GM10248 (cell line): ENCODE measurements around the gene ROPN1B.

Experiments
- CTCF ChIA-PET: fragments of 300-600 bp; sonication (Branson Sonifier 250); formaldehyde crosslinking; extraction: SDS; loops from one replicate; lab custom pipeline; 2021; ENCODE audit warnings: antibody characterized with exemption; lab: Yijun Ruan, JAX
- POLR2A ChIA-PET: fragments of 350-650 bp; sonication (Branson Sonifier 250); formaldehyde crosslinking; extraction: SDS; loops from one replicate; lab custom pipeline; 2020; ENCODE audit warnings: antibody characterized with exemption; lab: Yijun Ruan, JAX
- DNase-seq: peaks from one replicate; pipeline ENCODE4 v3.0.0; 2012; ENCODE audit errors: extremely low spot score
- CTCF ChIP-seq: IDR thresholded peaks from 2 replicates; pipeline ENCODE4 v1.5.1; 2012; ENCODE audit warnings: mild to moderate bottlenecking, low read depth; ENCODE audit errors: extremely low read depth, missing control alignments, control extremely low read depth

The ROPN1B gene

DNA sequence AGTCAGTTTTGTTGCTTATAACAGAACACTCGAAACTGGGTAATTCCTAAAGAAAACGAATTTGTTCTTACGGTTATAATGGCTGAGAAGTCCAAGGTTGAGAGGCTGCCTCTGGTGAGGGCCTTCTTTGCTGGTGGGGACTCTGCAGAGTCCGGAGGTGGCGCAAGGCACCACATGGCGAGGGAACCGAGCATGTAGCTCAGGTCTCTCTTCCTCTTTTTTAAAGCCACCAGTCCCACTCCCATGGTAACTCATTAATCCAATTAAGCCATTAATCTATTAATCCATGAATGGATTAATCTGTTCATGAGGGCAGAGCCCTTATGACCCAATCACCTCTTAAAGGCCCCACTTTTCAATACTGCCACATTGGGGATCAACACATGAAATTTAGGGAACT lies 50.0 kb downstream of the ROPN1B start:
- ChIA-PET CTCF (interaction anchor here (0.7 to 1.6 kb wide), 3 partner anchors 11 to 32 kb away, joined by 3 read pairs; no protein-coding TSS in a partner anchor), POLR2A (no interaction called here)
- no peak for TF ChIP-seq CTCF
- no peak for DNase-seq

GRCh38 chr3:126019683-126020082 lies 50.7 kb downstream of the ROPN1B start:
- no peak for DNase-seq
- no peak for TF ChIP-seq CTCF
- ChIA-PET POLR2A (no interaction called here), CTCF (interaction anchor here (0.7 to 1.6 kb wide), 3 partner anchors 10 to 31 kb away, joined by 3 read pairs; no protein-coding TSS in a partner anchor)

DNA sequence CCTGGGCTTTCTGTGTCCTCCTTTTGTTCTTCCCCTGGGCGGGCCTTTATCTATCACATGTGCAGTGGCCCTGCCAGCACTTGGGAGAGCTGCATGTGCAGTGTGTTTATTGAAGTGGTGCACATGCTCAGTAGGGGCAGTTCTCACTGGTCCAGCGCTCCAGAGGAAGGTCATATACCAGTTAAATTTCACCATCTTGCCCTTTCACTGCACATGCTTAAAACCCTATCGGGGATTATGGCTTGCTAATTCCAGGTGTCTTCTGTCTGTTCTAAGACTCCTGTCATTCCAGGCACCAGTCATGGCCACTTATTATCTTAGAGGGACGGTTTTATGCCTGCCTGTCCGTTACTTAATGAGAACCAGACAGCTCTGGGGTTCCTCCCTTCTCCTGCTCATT lies 52.2 kb downstream of the ROPN1B start:
- DNase-seq: no peak
- no peak for TF ChIP-seq CTCF
- ChIA-PET POLR2A (no interaction called here), CTCF (no interaction called here)

DNA sequence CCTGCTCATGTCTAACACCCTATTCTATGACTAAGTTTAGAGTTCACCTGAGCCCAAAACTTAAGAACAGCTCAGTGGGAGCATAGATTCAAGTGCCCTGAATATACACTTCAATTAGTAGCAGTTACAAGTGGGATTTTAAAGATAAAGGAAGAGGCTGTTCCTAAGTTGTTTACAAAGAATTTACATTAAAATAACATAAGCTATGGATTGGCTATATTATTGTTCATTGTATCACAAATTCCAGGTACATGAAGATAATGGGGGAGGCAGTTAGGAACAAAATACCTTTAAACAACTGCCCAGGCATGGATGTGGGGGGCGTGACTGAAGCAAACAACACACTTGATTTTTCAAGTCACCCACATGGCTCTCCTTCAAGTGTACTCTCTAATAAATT lies 52.7 kb downstream of the ROPN1B start:
- no peak for DNase-seq
- CTCF ChIA-PET: no interaction called here
- no peak for TF ChIP-seq CTCF
- POLR2A ChIA-PET: no interaction called here

GRCh38 chr3:126022741-126023359 lies 53.9 kb downstream of the ROPN1B start:
- ChIA-PET CTCF (interaction anchor here (1.2 to 1.5 kb wide), 2 partner anchors 24 to 50 kb away, joined by 3 read pairs; no protein-coding TSS in a partner anchor), POLR2A (no interaction called here)
- no peak for TF ChIP-seq CTCF
- DNase-seq: no peak

DNA sequence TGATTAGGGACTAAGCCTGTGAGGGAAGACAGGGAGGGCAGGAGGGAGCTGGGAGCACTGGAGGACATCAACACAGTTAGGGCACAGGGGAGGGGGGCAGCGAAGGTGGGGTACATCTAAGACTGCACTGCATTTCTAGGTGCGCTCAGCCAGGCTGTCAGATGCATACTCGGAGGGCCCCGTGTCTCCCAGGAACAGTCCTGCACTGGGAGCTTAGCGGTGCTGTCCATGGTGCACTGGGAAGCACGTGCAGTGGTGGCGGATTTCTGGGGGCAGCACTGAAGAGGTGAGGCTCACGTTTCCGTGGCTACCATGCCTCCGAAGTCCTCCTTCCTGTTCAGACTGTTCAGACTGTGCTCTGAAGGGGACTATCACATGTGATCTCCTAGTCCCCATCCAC lies 54.4 kb downstream of the ROPN1B start:
- ChIA-PET POLR2A (no interaction called here), CTCF (interaction anchor here (1.5 kb wide), 1 partner anchor 23 kb away, joined by 3 read pairs; no protein-coding TSS in a partner anchor)
- no peak for DNase-seq
- TF ChIP-seq CTCF: no peak
